Measurements from ENCODE around the gene USP34. TPM values are rescaled to one million over a fixed set of nuclear protein-coding genes. Genes with fewer than 3 reads are reported as not detected.

Gene USP34
- total and polyA plus RNA-seq, 2 of the 4 experiments (the other 2 are of a cell fraction): 34.7 to 128 TPM

DNA sequence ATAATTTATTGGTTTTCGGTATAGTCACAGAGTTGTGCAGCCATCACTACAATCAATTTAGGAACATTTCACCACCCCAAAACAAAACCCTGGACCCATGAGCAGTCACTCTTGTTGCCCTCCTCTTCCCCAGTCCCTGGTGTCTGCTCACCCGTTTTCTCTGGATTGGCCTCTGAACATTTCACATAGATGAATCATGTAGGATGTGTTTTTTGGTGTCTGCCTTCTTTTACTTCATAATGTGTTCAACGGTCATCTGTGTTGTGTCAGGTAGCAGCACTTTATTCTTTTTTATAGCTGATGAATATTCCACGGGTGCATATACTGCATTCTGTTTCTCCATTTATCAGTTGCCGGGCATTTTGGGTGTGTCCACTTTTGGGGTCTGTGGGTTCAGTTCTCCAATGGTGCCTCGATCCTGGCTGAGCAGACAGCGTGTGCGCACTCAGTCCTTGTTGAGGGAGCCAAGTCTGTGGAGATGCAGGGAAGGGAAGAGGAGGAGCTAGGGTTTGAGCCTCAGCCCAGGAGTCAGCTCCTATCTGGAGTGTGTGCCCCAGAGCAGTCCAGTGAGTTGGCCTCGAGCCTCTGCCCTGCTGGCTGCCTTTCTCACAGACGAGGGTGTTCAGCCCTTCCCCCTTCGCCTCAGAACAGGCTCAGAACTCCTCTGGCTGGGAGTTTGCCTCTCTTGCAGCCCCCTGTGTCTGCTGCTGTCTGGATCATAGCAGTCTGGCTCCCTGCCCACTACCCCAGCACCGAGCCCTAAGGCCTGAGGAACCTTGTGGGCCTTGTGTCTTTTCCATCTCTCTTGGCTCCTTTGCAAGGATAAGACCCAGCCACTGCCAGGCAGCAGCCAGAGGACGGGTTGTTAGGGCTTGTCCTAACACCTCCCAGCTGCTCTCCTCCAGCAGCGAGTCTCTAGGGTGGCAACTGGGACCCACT is 290.9 kb downstream of the USP34 start (continued):
- TF ChIP-seq, protein P1, sequence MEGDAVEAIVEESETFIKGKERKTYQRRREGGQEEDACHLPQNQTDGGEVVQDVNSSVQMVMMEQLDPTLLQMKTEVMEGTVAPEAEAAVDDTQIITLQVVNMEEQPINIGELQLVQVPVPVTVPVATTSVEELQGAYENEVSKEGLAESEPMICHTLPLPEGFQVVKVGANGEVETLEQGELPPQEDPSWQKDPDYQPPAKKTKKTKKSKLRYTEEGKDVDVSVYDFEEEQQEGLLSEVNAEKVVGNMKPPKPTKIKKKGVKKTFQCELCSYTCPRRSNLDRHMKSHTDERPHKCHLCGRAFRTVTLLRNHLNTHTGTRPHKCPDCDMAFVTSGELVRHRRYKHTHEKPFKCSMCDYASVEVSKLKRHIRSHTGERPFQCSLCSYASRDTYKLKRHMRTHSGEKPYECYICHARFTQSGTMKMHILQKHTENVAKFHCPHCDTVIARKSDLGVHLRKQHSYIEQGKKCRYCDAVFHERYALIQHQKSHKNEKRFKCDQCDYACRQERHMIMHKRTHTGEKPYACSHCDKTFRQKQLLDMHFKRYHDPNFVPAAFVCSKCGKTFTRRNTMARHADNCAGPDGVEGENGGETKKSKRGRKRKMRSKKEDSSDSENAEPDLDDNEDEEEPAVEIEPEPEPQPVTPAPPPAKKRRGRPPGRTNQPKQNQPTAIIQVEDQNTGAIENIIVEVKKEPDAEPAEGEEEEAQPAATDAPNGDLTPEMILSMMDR (conservative IDR thresholded peaks at IDR 0.05; ENCODE audit: low read depth, low read length): no peak

Measured in IMR-90 (cell line).